ENCODE measurements around the gene ZSWIM5. TPM values are rescaled to one million over a fixed set of nuclear protein-coding genes. Genes with fewer than 3 reads are reported as not detected.
"Not testable (repeated sequence)": the region's sequence is repeated elsewhere in the genome, so short reads cannot be mapped to it uniquely, and the experiment has no call there.

The ZSWIM5 gene
- polyA plus RNA-seq, 4 donors, result 6.1 to 7.6 (median 6.6) TPM

DNA sequence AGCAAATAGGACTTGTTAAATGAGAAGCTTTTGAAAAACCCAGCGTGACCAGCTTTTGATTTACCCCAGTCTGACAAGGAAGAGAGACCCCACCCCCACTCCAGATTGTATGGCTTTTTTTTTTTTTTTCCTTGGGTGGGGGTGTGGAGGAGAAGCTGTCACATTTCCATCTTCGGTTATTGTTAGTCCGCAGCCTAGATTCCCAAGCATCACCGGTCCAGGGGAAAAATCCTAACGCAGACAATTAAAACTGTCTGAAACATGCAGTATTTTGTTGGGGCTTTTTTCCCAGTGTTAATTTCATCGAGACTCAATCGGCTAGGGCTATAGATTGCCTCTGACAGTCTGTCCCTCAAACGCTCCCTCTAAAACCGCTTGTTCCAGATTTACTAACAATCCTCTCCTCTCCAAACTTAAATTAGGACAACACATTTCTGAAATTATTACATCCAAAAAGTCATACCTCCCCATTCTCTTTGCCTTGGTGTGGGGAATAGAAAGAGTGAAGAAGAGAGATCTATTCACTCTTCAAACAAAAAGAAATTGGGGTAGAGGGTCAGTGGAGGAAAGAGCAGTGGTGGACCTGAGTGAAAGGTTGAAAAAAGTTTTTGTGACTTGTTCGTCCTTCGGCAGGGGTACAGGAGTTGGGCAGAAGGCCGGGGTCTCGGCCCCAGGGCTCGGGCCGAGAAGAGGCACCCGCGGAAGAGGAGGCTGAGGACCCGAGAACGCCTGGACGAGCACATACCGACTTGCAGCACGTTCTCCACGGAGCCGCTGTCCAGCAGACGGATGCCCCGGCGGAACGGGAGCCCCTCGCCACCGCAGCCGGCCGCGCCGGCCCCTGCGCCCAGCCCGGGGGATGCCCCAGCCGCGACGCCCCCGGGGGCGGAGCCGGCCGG, 1.1 kb downstream of the ZSWIM5 start:
- peak in 3 of 4 donors; percentile 24 to 44 (median 34) for DNase-seq (ENCODE audit: low read depth in 4 of 4, low spot score in 2 of 4)

DNA sequence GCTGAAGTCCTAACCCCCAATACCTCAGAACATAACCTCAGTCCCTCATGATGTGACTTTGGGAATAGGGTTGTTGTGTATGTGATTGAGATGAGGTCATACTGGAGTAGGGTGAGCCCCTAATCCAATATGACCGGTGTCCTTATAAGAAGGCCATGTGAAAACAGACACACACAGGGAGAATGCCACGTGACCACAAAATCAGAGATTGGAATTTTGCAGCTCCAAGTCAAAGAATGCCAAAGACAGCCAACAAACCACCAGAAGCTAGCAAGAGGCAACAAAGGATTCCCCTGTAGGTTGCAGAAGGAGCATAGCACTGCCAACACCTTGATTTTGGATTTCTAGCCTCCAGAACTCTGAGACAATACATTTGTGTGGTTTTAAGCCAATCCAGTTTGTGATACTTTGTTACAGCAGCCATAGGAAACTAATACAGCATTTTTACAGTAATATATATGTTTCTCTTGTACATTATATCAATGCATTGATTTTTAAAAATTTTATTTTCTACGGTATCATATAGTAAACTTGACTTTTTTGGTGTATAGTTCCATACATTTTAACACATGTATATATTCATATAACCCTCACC, 5.4 kb downstream of the ZSWIM5 start:
- no peak for DNase-seq (ENCODE audit: low read depth in 4 of 4, low spot score in 2 of 4)

DNA sequence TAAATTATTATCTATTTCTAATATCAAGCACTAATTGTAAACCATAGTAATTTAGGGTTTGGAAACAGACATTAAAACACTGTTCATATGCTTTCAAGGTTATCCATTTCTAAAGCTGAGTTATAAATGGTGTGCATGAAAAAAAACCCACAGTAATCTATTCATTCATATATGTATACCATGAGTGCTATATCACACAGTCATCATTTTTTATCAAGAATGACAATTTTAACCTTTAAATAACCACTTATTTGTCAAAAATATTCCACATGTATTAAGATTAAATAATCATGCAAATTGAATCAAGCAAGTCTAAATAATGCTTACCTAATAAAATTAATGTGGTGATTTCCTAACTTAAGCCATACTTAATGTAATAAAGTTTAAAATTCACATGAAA, 6.0 kb downstream of the ZSWIM5 start:
- DNase-seq (ENCODE audit: low read depth in 4 of 4, low spot score in 2 of 4), result no peak

DNA sequence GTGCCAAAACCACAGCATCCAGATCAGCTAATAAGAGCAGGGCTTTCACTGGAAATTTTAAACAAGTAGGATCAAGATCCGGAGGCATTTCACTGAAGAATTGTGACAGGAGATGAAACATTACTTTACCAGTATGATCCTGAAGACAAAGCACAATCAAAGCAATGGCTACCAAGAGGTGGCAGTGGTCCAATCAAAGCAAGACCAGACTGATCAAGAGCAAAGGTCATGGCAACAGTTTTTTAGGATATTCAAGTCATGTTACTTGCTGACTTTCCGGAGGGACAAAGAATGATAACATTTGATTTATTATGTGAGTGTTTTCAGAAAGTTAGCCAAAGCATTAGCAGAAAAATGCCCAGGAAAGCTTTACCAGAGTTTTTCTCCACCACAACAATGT, 8.2 kb downstream of the ZSWIM5 start:
- DNase-seq (ENCODE audit: low read depth in 4 of 4, low spot score in 2 of 4), result no peak

DNA sequence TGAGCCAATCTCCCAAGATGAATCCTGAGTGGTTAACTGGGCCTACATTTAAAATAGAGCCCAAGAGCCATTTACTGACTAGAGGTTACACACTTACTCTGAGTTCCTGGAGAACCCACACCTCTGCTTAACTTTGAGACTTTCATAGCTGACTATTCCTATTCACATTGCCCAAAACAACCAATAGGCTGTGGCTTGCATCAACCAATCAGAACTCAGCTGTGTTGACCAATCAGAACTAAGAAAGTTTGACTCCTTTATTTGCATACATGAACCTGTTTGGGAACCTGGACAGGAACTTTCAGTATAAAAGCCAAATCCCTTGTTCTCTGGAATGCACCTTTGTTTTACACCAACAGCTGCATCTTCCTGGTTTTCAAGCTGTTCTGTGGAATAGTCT, 9.5 kb downstream of the ZSWIM5 start:
- no peak for DNase-seq (ENCODE audit: low read depth in 4 of 4, low spot score in 2 of 4)

DNA sequence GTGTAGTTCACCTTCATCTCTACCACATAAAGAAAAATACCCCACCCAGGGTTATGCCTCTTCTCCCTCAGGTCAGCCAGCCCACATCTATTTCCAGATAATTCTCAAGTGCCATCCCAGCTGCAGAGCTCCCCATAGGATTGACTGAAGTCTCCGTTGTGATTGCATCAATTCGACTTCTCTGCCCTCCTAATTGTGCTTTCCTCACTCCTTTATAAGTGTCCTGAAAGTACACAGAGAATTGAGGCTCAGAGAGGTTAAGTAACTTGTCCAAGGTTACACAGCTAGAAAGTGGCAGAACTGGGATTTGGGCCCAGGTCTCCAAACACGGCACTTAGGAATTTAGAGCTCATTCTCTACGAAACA, 15.0 kb downstream of the ZSWIM5 start:
- DNase-seq (ENCODE audit: low read depth in 4 of 4, low spot score in 2 of 4), result no peak

DNA sequence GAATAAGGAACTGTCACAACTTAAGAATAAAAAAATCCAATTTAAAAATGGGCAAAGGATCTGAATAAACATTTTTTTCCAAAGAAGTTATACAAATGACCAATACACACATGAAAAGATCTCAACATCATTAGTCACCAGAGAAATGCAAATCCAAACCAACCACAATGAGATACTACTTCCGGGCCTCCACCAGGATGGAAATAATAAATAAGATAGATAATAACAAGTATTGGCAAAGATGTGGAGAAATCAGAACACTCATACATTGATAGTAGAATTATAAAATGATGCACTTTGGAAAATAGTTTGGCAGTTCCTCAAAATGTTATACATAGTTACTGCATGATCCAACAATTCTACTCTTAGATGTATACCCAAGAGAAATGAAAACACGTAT, 18.7 kb downstream of the ZSWIM5 start:
- no peak for DNase-seq (ENCODE audit: low read depth in 4 of 4, low spot score in 2 of 4)

DNA sequence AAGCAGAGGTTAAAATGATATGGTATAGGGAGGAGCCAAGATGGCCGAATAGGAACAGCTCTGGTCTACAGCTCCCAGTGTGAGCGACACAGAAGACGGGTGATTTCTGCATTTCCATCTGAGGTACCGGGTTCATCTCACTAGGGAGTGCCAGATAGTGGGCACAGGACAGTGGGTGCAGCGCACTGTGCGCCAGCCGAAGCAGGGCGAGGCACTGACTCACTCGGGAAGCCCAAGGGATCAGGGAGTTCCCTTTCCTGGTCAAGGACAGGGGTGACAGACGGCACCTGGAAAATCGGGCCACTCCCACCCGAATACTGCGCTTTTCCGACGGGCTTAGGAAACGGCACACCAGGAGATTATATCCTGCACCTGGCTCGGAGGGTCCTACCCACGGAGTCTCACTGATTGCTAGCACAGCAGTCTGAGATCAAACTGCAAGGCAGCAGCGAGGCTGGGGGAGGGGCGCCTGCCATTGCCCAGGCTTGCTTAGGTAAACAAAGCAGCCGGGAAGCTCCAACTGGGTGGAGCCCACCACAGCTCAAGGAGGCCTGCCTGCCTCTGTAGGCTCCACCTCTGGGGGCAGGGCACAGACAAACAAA, 26.4 kb downstream of the ZSWIM5 start:
- DNase-seq (ENCODE audit: low read depth in 4 of 4, low spot score in 2 of 4), result not testable (repeated sequence)

DNA sequence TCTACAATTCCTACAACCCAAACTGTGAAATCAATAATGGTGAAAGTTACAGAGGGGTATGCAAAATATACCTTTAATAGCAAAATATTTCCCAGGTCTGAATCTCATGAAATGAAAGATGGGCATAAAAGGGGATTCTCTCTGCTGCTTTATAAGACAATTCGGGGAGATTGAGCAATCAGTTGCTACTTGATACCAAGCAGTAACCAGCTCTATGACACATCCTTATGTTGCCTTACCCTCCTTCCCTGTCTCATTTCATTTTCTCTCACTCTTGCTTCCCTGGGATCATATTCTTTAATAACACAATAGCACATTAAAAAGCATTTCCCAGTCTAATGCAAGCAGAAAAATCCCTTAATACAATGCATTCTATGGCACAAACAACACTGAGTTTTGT, 29.0 kb downstream of the ZSWIM5 start:
- DNase-seq (ENCODE audit: low read depth in 4 of 4, low spot score in 2 of 4), result no peak

DNA sequence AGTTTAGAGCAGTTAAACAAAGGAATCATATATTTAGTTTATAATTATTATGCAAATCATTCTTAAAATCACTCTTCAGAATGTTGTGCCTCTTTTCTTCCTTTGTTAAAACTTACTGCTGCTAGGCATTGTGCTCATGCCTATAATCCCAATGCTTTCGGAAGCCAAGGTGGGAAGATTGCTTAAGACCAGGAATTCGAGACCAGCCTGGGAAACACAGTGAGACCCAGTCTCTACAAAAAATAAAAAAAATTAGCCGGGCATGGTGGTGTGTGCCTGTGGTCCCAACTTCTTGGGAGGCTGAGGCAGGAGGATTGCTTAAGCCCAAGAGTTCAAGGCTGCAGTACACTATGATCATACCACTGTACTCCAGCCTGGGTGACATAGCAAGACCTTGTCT, 33.6 kb downstream of the ZSWIM5 start:
- no peak for DNase-seq (ENCODE audit: low read depth in 4 of 4, low spot score in 2 of 4)

DNA sequence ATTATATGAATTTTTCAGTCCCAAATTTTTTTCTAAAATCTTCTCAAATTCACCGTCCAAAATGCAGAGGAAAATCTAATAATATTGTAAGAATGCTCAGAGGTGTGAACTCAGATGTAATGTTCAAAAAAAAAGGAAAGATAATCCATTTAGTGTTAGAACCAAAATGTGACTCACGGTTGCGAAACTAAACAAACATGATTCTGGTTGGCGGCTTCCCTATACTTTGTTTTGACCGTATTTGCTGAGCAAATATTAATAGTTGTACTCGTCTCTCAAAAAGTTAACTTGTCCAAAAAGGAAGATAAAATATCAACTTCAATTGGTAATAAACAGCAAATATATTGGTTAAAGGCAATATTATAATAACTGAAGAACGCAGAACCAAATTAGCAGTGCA, 34.4 kb downstream of the ZSWIM5 start:
- DNase-seq (ENCODE audit: low read depth in 4 of 4, low spot score in 2 of 4), result no peak

DNA sequence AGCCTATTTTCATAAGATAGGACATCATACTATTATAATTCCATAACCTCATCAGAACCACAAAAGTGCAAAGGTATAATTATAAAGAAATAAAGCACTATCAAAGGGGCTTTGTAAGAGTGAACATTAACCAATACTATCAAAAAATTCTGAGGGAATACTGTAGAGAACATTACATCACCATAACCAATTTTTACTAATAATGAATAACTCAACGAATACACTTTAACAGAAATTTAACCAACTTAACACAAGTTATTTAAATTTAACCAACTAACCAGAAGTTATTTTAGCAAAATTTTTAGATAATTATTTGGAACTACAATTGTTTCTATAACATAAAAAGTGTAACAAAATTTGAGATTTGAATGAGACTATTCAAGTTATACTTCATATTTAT, 34.8 kb downstream of the ZSWIM5 start:
- no peak for DNase-seq (ENCODE audit: low read depth in 4 of 4, low spot score in 2 of 4)

DNA sequence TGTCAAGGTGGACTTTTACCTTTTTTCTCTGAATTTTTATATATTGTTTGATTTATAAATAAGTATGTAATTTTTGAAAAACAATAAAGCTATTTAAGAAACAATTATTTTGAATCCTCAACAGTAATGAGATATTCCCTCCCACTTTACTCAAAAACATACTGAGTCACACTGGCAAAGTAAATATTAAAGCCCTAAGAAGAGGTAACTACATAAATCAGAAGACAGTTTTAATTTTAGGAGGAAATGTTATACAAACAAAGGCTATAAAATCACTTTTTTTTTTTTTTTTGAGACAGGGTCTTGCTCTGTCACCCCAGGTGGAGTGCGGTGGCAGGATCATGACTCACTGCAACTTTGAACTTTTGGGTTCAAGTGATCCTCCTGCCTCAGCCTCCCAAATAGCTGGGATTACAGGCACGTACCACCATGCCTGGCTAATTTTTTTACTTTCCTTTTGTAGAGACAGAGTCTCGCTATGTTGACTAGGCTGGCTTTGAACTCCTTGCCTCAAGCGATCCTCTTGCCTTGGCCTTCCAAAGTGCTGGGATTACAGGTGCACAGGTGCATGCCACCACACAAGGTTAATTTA, 36.2 kb downstream of the ZSWIM5 start:
- DNase-seq (ENCODE audit: low read depth in 4 of 4, low spot score in 2 of 4), result no peak

DNA sequence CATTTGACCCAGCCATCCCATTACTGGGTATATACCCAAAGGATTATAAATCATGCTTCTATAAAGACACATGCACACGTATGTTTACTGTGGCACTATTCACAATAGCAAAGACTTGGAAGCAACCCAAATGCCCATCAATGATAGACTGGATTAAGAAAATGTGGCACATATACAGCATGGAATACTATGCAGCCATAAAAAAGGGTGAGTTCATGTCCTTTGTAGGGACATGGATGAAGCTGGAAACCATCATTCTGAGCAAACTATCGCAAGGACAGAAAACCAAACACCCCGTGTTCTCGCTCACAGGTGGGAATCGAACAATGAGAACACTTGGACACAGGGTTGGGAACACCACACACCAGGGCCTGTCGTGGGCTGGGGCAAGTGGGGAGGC, 38.5 kb downstream of the ZSWIM5 start:
- DNase-seq (ENCODE audit: low read depth in 4 of 4, low spot score in 2 of 4), result not testable (repeated sequence)

DNA sequence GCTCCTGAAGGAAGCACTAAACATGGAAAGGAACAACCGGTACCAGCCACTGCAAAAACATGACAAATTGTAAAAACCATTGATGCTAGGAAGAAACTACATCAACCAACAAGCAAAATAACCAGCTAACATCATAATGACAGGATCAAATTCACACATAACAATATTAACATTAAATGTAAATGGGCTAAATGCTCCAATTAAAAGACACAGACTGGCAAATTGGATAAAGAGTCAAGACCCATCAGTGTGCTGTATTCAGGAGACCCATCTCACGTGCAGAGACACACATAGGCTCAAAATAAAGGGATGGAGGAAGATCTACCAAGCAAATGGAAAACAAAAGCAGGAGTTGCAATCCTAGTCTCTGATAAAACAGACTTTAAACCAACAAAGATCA, 42.1 kb downstream of the ZSWIM5 start:
- not testable (repeated sequence) for DNase-seq (ENCODE audit: low read depth in 4 of 4, low spot score in 2 of 4)

DNA sequence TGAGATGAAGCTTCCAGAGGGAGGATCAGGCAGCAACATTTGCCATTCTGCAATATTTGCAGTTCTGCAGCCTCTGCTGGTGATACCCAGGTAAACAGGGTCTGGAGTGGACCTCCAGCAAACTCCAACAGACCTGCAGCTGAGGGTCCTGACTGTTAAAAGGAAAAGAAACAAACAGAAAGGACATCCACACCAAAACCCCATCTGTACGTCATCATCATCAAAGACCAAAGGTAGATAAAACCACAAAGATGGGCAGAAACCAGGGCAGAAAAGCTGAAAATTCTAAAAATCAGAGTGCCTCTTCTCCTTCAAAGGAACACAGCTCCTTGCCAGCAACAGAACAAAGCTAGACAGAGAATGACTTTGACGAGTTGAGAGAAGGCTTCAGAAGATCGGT, 43.3 kb downstream of the ZSWIM5 start:
- DNase-seq (ENCODE audit: low read depth in 4 of 4, low spot score in 2 of 4), result not testable (repeated sequence)

DNA sequence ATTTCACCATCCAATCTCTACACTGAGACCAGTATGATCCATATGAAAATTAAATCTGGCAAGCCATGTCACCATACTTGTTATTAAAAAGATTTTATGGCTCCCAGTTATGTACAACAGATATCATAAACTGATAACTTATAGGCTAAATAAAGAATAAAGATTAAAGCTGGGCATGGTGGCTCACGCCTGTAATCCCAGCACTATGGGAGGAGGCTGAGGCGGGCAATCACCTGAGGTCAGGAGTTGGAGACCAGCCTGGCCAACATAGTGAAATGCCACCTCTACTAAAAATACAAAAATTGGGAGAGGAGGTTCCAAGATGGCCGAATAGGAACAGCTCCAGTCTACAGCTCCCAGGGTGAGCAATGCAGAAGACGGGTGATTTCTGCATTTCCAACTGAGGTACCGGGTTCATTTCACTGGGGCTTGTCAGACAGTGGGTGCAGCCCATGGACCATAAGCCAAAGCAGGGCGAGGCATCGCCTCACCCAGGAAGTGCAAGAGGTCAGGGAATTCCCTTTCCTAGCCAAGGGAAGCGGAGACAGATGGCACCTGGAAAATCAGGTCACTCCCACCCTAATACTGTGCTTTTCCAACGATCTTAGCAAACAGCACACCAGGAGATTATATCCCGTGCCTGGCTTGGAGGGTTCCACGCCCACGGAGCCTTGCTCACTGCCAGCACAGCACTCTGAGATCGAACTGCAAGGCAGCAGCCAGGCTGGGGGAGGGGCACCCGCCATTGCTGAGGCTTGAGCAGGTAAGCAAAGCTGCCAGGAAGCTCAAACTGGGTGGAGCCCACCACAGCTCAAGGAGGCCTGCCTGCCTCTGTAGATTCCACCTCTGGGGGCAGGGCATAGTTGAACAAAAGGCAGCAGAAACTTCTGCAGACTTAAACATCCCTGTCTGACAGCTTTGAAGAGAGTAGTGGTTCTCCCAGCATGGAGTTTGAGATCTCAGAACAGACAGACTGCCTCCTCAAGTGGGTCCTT, 44.1 kb downstream of the ZSWIM5 start:
- DNase-seq (ENCODE audit: low read depth in 4 of 4, low spot score in 2 of 4), result not testable (repeated sequence)

DNA sequence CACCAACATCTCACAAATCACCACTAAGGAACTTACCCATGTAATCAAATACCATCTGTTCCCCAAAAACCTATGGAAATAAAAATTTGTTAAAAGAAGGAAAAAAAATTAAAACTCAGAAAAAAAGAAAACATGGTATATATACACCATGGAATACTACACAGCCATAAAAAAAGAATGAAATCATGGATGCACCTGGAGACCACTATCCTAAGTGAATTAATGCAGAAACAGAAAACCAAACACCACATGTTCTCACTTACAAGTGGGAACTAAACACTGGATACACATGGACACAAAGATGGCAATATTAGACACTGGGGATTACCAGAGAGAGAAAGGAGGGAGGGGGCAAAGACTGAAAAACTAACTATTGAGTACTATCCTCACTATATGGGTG, 50.4 kb downstream of the ZSWIM5 start:
- DNase-seq (ENCODE audit: low read depth in 4 of 4, low spot score in 2 of 4), result no peak

DNA sequence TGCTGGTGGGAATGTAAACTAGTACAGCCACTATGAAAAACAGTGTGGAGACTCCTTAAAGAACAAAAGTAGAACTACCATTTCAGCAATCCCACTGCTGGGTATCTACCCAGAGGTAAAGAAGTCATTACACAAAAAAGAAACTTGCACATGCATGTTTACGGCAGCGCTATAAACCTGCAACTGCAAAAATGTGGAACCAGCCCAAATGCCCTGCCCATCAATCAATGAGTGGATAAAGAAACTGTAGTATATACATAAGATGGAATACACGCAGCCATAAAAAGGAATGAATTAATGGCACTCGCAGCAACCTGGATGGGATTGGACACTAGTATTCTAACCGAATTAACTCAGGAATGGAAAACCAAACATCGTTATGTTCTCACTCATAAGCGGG, 51.0 kb downstream of the ZSWIM5 start:
- no peak for DNase-seq (ENCODE audit: low read depth in 4 of 4, low spot score in 2 of 4)

DNA sequence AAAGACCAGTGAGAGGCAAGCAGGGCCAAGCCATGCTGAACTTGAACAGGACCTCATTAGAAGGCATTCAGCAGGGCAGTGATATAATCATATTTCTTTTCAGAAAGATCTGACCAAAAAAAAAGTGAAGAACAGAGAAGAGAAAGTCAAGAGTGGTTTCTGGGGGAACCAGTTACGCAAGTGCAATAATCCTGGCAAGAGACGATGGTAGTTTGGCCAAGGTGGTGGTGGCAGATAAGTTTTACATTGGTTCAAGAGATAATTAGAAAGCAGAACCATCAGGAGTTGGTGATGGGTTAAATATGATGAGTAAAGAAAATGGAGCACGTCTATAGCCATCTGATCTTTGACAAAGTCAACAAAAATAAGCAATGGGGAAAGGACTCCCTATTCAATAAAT, 54.3 kb downstream of the ZSWIM5 start:
- no peak for DNase-seq (ENCODE audit: low read depth in 4 of 4, low spot score in 2 of 4)
